Measurements from ENCODE around the gene GAREM1. TPM values are rescaled to one million over a fixed set of nuclear protein-coding genes. Genes with fewer than 3 reads are reported as not detected.

GAREM1 gene
- total RNA-seq, 4 donors from 2014 or later: 10.8 to 32.5 (median 18.3) TPM

DNA sequence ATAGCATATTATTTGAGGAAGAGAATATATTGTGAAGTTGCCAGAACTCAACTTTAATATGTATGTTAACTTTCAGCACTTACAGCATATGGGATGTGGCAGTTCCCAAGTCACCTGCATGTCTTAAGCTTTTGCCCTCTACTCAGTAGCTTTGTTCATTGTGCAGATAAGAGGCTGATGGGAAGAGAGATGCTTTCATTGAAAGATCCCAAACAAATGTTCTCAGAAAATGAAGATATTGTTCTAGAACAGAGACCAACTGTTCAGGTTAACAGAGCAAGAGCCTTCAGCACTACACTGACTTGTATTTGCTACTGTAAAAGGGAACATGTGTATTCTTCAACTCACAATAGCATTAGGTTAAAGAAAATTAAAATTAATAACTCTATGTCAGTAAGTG is 28.1 kb downstream of the GAREM1 start:
- Histone ChIP-seq H3K4me3 (no peak overlapping the region), H3K27ac (no peak overlapping the region), H3K9me3 (no peaks in the 10 kb centered on the region), H3K4me1 (peaks cover 0 to 11% (median 0%) of the 10 kb centered on the region in 3 donors), H3K27me3 (no peaks in the 10 kb centered on the region), H3K36me3 (no peaks in the 10 kb centered on the region)
- no peak for DNase-seq
- intact Hi-C loops (cut with DNase I): no loop called here
- TF ChIP-seq, protein P1, sequence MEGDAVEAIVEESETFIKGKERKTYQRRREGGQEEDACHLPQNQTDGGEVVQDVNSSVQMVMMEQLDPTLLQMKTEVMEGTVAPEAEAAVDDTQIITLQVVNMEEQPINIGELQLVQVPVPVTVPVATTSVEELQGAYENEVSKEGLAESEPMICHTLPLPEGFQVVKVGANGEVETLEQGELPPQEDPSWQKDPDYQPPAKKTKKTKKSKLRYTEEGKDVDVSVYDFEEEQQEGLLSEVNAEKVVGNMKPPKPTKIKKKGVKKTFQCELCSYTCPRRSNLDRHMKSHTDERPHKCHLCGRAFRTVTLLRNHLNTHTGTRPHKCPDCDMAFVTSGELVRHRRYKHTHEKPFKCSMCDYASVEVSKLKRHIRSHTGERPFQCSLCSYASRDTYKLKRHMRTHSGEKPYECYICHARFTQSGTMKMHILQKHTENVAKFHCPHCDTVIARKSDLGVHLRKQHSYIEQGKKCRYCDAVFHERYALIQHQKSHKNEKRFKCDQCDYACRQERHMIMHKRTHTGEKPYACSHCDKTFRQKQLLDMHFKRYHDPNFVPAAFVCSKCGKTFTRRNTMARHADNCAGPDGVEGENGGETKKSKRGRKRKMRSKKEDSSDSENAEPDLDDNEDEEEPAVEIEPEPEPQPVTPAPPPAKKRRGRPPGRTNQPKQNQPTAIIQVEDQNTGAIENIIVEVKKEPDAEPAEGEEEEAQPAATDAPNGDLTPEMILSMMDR (IDR thresholded peaks at IDR 0.05): no peak
- TF ChIP-seq POLR2A (IDR thresholded peaks at IDR 0.05): no peak

DNA sequence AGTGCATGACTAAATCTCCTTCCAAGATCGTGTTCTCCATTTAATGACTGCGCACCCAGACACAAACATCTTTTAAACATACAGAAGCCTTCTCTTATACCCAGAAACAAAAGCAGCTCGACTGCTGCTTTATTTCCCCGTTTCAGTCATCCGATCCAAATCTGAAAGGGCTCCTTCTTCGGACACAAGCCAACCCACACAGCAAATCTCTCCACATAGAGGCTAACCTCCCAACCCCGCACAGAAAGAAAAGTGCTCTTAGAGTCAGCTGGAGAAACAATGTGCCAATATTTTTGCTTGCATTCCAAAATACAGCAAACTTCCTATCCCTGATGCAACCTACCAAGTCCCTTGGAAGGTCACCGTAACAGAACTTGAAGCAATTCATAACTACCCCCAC is 29.1 kb downstream of the GAREM1 start:
- TF ChIP-seq, protein P1 (IDR thresholded peaks at IDR 0.05): no peak
- no peak for TF ChIP-seq POLR2A (IDR thresholded peaks at IDR 0.05)
- Histone ChIP-seq H3K4me3 (no peak overlapping the region), H3K36me3 (no peaks in the 10 kb centered on the region), H3K27me3 (no peaks in the 10 kb centered on the region), H3K4me1 (peaks cover 0 to 11% (median 0%) of the 10 kb centered on the region in 3 donors), H3K27ac (no peak overlapping the region), H3K9me3 (no peaks in the 10 kb centered on the region)
- 80 to 85% methylated on average over 8 of the region's 8 CpGs for WGBS, 2 donors
- intact Hi-C loops (cut with DNase I): no loop called here
- no peak for DNase-seq

DNA sequence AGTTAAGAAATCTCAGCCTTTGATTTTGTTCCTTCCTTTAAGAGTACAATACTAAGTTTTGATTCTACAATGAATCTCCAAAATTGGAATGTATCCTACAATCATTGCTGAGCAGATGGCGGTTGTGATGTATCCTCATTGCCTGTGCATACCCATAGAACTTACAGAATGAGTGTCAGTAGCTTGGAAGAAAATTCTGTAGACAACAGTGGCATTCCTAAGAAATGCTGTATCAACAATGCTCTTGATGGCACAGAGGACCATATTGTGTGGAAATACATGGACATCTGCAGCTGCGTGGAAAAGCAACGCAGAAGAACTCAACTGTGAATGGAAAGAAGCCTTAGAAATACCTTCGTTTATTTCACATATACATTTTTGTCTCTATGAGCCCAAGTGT is 30.2 kb downstream of the GAREM1 start:
- H3K27me3 ChIP-seq: no peaks in the 10 kb centered on the region
- TF ChIP-seq, protein P1 (IDR thresholded peaks at IDR 0.05): no peak
- TF ChIP-seq POLR2A (IDR thresholded peaks at IDR 0.05): no peak
- peaks cover 0 to 14% (median 0%) of the 10 kb centered on the region in 3 donors for H3K4me1 ChIP-seq
- no peak for DNase-seq
- intact Hi-C loops (cut with DNase I): no loop called here
- WGBS, 2 donors: 82 to 88% methylated on average over 4 of the region's 4 CpGs
- H3K9me3 ChIP-seq: no peaks in the 10 kb centered on the region
- H3K4me3 ChIP-seq: no peak overlapping the region
- H3K36me3 ChIP-seq: no peaks in the 10 kb centered on the region
- H3K27ac ChIP-seq: no peak overlapping the region

DNA sequence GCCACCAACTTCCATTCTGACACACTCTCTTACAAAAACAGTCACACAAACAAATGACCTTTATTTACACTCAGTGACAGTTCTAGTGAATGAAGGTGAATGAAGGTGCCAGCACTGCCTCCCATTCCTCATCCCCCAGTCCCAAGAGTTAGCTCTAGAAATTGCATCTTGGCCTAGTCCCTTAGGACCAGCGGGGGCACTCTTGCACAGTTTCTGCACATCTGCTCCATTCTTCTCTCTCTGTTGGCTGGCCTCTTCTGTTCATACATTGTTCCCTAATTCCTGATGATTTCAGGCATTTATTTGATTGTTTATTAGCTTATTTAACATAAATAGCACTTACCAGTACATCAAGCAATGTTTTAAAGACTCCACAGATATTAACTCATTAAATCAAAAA is 30.9 kb downstream of the GAREM1 start:
- no peak for TF ChIP-seq POLR2A (IDR thresholded peaks at IDR 0.05)
- TF ChIP-seq, protein P1 (IDR thresholded peaks at IDR 0.05): peak in 1 of 6 experiments; percentile 24
- 91 to 94% methylated on average over 1 of the region's 1 CpG for WGBS, 2 donors
- intact Hi-C loops (cut with DNase I): no loop called here
- no peak overlapping the region for H3K27ac ChIP-seq
- H3K27me3 ChIP-seq: no peaks in the 10 kb centered on the region
- H3K9me3 ChIP-seq: no peaks in the 10 kb centered on the region
- no peak overlapping the region for H3K4me3 ChIP-seq
- DNase-seq: no peak
- H3K4me1 ChIP-seq: peaks cover 0 to 15% (median 0%) of the 10 kb centered on the region in 3 donors
- no peaks in the 10 kb centered on the region for H3K36me3 ChIP-seq

DNA sequence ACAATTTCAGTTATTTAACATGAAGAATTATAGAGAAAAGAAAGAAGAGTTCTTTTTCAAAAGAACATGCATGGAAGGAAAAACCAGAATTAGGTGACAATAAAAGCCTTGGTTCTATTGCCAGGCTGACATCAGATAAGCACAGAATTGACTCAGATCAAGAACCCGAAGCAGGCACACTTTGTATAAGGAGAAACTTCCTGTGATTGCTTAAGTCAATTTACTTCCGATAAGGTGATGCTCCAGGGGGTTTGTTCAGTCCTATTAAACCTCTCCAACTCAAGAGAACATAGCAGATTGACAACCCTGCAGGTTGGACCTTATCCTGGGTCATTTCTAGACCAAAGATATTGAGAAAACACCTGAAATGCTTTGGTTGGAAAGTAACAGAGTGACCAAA is 31.4 kb downstream of the GAREM1 start:
- H3K9me3 ChIP-seq: no peaks in the 10 kb centered on the region
- TF ChIP-seq, protein P1 (IDR thresholded peaks at IDR 0.05): no peak
- TF ChIP-seq POLR2A (IDR thresholded peaks at IDR 0.05): no peak
- intact Hi-C loops (cut with DNase I): no loop called here
- H3K36me3 ChIP-seq: no peaks in the 10 kb centered on the region
- WGBS, 2 donors: 71 to 91% methylated on average over 2 of the region's 2 CpGs
- no peak for DNase-seq
- no peaks in the 10 kb centered on the region for H3K27me3 ChIP-seq
- H3K27ac ChIP-seq: no peak overlapping the region
- peaks cover 0 to 15% (median 0%) of the 10 kb centered on the region in 3 donors for H3K4me1 ChIP-seq
- H3K4me3 ChIP-seq: no peak overlapping the region
